Activated CD4-positive, alpha-beta T cell treated with anti-CD3 and anti-CD28 coated beads, Interleukin-10, Interleukin-2, amounts not matched to agents 100 ng/mL and 50 ng/mL, durations not matched to agents 16 hours and 8 hours (primary cell): ENCODE data around the gene PITPNC1.
A peak's percentile ranks its signal among the peaks of the same experiment; 100 is the strongest.
"Not testable (repeated sequence)": the region's sequence is repeated elsewhere in the genome, so short reads cannot be mapped to it uniquely, and the experiment has no call there.

Source experiments
- DNase-seq: peaks from one replicate; pipeline ENCODE4 v3.0.0-alpha.2; 2020

PITPNC1 gene

DNA sequence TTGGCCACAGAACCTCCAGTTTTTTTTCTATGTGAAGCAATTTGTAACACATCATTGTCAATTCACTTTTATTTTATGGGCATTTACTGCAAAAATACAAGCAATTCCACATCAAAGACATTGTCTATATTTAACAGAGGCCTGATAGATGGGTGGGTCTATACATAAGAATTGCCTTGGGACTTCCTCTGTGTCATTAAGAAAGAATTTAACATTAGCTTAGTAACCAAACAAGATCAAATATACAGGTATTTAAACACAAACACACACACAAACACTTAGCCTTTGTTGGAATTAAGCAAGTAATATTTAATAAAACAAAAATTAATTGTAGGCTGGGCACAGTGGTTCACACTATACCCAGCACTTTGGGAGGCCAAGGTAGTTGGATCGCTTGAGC is 4.3 kb upstream of the PITPNC1 start:
- no peak for DNase-seq

DNA sequence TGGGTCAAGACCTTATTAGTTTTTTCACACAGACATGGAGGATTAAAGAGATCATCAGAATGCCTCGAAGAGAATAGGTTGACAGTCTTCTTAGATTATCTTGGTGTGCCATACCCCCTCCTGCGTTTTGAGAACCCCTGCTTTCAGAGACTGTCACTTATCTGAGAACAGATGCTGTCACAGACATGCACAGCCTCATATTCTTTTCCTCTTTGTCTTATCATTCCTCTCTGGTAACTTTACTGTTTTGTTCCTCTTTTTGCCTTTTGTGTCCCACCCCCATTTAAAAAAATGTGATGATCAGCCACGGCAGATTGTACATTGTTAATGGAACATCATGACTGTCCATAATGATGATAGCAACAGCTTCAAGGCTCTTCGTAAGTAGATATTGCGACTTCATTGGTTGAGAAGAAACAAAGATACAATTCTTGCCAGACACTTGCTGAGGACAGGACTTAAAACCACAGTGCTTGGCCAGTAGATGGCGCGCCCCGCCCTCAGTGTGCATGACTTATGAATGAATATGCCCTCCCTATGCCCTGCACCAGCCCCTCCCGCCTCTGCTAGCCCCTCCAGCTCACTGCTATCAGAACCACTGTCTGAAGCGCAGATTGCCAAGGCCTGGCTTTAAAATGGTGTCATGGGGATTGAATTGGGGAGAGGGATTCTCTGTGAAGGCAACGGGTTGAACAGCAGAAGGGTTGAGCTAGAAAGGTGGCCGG is 2.6 kb upstream of the PITPNC1 start:
- DNase-seq, result peak; percentile 90

- no peak for DNase-seq
Observed at GRCh38 chr17:67375054-67375427, 2.0 kb upstream of the PITPNC1 start.

- no peak for DNase-seq
Observed at GRCh38 chr17:67375716-67376115, 1.4 kb upstream of the PITPNC1 start.

DNA sequence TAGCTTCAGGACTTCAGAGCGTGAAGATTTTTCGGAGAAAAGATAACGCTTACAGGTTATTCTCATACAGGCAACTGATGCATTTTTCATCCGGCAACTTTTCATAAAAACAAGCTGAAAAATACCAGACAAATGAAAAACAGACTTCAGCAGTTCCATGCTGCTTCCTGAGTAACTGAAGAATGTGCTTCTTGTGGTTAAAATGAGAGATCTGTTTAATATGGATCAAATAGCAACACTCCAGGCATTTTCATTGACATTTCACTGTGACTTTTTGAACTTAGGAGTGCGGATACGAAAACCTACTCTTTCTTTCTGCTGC is 705 bp upstream of the PITPNC1 start:
- DNase-seq, result no peak

- DNase-seq, result peak; percentile 61
Observed at GRCh38 chr17:67377488-67378453, 690 bp downstream of the PITPNC1 start.

DNA sequence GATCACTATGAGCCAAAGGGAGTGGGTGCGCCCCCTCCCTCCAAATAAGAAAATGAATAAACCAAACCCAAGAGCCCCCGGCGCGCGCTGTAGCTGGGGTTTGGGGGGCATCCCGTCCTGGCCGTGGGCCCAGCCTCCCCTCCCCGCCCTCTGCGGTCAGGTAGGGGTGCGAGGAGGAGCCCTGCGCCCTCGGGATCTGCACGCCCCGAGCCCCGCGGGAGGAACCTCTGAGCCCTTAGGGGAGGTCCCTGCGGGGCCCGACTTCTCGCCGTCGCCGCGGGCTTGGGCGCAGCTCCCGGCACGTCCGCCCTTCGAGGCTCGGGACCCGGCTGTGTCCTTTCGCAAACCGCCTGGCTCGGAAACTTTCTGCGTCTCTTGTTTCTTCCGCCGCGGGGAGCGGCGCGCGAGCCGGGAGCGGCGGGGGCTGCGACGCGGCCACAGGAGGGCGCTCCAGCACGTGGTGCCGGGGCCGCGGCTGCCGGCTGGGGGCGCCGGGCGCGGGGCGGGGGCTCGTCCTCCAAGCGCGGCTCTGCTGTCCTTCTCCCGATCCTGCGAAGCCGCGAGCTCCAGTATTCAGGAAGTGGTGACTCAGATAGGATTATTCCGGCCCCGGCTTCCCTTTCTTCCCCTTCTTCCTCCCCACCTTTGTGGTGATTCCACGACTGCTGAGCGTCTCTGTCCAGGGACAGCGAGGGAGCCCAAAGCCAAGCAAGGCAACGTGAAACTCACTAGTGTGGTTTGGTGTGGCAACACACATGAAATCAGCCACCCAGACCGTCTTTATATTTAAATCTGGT is 1.6 kb downstream of the PITPNC1 start:
- DNase-seq, result peak; percentile 81

DNA sequence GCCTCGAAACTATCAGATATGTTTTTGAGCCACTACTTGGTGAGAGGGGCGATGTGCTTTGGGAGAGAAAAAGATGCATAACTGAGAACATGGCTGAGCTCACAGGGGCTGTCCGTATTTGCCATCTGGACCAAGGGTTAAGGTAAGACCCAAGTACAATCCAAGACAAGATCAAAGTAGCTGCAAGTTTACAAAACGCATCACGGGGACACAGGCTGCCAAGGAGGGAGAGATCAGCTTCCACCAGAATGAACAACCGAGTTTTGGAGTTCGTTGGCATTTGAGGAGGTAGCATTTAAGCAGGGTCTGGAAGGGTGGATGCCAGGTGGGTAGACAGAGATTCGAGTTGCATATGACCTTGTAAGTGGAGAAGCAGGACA is 2.2 kb downstream of the PITPNC1 start:
- no peak for DNase-seq

- no peak for DNase-seq
Observed at GRCh38 chr17:67381929-67382257, 4.8 kb downstream of the PITPNC1 start.

GRCh38 chr17:67385122-67385988 is 8.3 kb downstream of the PITPNC1 start:
- DNase-seq, result no peak

- DNase-seq, result peak; percentile 78
Observed at GRCh38 chr17:67386965-67387551, 10.0 kb downstream of the PITPNC1 start.

DNA sequence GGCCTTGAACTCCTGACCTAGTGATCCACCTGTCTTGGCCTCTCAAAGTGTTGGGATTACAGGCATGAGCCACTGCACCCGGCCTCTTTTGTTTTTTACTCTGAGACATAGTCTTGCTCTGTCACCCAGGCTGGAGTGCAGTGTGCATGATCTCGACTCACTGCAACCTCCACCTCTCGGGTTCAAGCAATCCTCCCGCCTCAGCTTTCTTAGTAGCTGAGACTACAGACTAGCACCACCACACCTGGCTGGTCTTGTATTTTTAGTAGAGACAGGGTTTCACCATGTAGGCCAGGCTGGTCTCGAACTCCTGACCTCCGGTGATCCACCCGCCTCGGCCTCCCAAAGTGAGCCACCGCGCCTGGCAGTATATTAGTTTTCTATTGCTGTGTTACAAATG is 11.5 kb downstream of the PITPNC1 start:
- not testable (repeated sequence) for DNase-seq

- no peak for DNase-seq
Observed at GRCh38 chr17:67388986-67389385, 11.9 kb downstream of the PITPNC1 start.

DNA sequence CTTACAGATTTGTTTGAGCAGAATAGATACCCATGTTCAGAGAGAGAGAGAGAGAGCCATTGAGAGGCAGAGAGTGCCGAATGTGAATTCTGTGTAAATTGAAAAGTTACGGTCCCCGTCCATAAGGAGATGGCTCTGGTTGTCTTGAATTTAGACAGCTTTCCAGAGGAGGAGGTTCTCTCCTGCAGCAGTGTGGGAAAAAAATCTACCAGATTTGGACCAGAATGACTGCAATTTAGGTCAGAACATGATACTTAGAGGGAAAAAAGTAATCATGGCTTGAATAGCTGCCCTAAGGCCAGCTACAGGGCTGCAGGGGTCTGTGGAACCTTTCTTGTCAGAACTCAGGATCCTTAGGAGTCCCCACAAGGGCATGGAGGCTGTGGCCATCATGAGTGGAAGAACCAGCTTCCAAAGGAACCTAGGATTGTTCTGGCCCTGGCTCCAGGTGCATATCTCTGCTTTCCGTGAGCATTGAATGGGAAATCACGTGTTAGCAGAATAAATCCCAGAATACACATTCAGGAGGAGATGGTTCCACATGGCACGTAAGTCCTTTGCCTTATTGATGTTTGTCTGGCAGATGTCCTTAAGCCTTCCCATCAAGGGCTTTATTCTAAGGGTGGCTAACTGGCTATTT is 13.0 kb downstream of the PITPNC1 start:
- DNase-seq, result no peak

DNA sequence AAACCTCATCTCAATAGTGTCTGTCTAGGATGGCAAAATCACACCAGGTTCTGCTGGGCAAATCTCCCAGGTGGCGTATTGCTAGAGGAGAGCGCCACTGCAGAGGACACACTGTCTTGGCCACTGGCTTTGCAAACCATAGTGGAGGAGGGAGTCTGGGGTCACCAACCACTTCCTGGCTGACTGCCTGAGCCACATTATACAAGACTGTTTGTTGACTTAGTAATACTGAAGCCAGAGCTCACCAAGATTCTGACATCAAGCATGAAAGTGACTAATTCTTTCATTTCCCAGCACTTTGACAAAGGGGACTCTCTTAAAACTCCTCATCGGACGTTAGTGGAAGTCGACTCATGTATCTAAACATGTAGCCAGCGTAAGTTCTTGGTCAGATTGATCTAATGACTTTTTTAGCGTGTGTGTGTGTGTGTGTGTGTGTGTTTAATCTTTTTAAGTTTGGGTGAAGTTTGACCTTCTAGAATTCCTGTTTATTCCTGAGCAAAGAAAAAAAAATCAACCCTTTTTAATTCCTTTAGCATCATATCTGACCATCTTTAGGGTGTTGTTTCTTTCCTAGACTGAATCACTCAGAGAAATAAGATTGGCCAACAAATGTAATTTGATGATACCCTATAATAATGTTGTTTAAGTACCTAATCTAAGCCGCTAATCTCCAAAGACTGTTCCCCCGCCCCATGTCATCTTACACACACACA is 13.7 kb downstream of the PITPNC1 start:
- DNase-seq, result peak; percentile 94

GRCh38 chr17:67392111-67392510 is 15.0 kb downstream of the PITPNC1 start:
- DNase-seq, result no peak

DNA sequence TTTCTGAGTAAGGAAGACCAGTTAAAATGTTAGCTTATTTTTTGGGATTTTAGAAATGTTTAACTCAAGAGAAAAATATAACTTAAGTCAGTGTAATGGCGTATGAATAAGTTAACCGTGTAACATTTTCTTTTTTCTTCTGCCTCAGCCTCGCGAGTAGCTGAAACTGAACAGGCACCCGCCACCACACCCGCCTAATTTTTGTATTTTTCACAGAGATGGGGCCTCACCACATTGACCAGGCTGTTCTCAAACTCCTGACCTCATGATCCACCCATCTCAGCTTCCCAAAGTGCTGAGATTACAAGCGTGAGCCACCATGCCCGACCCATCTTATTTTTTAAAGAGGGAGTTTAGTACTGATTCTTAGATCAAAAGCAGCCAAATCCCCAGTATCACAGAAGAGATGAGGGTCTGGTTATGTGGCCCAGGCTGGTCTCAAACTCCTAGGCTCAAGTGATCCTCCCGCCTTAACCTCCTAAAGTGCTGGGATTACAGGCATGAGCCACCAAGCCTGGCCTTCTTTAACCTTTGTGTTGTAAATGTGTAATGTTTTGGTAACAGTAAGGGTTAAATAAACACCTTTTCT is 16.8 kb downstream of the PITPNC1 start:
- no peak for DNase-seq

- no peak for DNase-seq
Observed at GRCh38 chr17:67399676-67400075, 22.6 kb downstream of the PITPNC1 start.

GRCh38 chr17:67400193-67400592 is 23.1 kb downstream of the PITPNC1 start:
- DNase-seq, result no peak

DNA sequence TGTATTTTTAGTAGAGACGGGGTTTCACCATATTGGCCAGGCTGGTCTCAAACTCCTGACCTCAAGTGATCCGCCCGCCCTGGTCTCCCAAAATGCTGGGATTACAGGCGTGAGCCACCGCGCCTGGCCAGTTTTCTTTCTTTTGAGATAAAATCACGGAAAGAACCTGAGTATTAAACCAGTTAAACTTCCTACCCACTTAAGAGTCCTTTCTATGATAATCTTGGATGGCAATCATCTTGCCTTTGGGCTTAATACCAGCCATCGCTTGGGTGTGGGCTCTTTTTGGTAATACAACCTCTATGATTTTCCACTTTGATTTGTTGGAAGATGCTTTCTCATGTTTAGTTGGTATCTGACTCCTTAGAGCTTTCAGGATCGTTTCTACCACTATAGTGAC is 24.0 kb downstream of the PITPNC1 start:
- DNase-seq, result no peak
